HG03565 (cell line): Measurements from ENCODE around the gene P4HB.

ENCODE experiments used
- ATAC-seq: cut with Tn5 transposase; IDR thresholded peaks from one replicate; pipeline ENCODE4 v1.9.1; 2021; ENCODE audit warnings: mild to moderate bottlenecking, moderate library complexity; ENCODE audit not compliant: unreplicated experiment

Gene P4HB

DNA sequence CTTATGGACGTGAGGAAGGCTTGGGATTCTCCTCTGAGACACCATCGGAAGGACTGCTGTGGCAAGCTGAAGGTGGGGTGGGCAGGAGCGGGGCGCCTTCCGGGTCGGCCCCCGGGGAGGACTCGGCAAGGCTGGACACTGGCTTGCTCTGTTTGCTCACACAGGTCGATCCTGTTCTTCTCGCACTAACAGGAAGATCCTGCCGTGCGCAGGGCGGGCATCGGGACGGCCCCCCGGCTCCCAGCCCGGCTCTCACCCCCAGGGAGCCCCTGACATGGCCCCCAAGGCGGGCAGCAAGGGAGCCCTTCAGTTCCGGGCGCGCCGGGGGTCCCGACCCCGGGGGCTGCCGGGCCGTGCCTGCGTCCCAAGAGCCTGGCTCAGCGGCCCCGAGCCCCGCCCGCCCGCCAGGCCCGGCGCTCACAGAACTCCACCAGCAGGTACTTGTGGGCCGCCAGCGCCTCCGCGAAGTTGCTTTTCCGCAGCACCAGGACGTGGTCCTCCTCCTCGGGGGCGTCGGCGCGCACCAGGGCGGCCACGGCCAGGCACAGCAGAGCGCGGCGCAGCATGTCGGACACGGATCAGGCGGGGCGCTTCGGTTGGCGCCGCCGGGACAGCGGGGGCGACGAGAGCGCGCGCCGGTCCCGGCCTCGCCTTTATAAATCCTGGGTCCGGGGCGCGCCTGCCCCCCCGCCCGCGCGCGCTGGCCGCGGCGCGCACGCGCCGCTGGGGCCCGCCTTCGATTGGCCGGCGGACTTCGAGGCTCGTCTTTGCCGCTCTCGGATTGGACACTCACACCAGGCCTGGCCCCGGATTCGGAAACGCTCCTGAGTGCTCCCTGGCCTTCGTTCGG, at the start of gene P4HB:
Gene P4HB, minus strand, starts transcription at position 630 of the 850 bp plus-strand sequence. Its CDS starts 64 bp downstream, at position 566.
- ATAC-seq, result no peak

DNA sequence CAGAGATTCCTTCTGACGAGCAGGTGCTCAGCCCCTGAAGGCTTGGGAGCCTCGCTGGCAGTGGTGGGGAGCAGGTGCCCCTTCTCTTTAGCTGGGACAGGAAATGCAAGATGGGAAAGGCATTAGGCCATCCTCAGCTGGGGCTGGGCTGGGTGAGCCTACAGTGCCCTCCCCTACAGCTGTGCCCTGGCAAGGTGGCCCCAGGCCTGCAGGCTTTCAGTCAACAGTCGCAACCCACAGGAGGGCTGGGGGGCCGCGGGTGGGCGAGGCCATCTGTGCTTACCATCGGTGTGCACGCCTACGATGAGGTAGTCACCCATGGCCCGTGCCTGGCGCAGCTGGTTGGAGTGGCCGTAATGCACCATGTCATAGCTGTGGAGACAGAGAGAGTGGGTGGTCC, 48.9 kb upstream of the P4HB start:
- no peak for ATAC-seq

DNA sequence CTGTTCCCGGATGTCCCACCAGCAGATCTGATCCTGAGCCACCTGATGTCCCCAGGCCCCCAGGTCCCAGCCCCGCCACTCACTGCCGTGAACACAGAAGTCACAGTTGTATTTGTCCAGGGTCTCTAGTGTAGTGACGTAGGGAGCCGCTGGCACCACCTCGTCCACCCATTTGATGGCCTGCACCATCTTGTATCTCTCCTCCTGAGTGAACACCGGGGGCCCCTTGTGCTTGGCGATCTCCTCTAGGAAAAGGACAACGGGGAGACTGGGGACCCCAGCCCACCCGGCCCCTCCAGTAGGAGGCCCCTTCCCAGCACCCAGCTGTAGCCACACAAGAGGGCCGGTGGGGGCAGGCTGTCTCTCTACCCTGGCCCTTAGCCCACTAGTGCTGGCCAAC, 48.5 kb upstream of the P4HB start:
- ATAC-seq, result no peak

DNA sequence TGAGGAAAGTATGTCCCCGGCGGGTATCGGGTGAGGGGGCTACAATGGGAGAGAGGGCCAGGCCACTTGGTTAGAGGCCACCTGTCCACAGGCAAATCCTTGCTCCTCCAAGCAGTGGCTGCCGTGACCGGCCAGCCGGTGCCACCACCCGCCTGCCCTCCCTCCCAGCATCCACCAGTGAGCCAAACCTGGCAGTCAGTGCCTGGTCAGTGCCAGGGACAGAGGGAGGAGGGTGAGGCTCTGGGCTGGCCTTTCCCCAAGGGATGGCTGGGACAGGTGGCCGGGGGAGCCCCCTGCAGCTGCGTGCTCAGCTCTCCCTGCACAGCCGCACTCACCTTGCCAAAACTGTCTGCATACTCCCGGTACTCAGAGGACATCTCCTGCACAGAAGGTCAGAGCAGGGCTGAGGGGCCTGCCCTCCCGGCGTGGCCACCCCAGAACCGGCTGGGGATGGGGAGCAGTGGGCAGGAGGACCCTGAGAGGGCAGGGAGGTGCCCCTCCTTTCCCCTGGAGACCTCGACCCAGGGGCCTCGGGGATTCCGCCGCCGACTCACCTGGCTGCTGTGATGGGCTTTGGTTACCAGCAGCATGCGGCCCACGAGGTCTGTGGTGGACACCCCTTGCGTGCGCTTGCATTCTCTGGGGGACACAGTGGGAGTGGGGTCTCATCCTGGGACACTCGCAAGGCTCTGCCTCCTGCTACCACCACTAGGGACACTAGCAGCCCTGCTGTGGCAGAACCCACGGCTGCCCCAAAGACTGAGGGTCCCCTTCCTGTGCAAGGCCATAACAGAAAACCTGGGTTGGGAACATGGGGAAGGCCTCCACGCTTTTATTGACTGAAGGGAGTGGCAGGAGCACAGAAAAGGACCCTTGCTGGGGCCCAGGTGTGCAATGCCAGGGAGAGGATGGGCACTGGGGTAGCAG, 47.1 kb upstream of the P4HB start:
- ATAC-seq, result no peak

DNA sequence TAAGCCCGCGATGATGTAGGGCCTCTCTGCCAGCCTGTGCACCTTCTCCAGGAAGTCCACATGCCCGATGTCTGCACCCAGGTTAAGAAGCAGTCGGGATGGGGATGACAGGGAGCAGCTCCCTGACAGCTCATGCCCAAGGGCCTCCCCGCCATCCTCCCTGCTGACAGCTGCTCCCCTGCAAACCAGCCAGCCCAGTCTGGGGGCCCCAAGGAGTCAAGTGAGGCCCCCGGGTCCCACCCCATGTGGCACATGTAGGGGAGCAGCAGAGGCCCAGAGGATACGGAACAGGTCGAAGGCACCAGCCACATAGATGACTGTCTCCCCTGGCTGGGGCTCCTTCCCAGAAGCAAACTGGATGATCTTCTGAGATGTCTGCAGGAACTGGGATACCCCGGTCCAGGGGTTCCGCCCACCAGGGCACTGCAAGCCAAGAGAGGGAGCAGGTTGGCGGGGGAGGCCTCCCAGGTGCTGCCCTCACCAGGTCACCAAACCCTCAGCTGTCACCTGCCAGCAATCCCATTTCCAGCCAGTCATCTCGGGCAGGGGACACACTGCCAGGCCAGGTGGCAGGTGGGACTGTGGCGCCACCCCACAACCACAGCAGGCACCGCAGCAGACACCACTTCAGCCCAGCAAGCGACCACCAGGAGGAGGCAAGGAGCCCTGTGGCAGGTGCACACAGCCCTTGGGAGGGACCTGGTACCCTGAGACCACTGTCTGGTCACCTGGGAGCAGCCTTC, 46.3 kb upstream of the P4HB start:
- no peak for ATAC-seq

DNA sequence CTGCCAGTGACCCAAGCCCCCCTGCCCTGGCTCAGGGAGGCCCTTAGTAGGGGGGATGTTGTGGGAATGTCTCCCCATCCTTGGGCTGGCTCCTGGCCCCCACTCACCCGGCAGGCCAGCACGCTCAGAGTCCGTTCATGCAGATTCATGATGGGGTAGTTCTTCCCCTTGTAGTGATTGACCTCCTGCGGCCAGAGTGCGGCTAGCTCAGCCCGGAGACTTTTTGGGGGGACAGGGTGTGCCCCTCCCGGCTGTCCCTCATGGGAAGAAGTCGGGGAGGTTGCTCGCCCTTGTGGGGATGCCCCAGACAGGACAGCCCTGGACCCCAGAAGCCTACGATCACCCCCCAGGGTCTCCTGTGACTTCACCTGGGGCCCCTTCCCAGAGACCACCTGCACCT, 45.7 kb upstream of the P4HB start:
- ATAC-seq, result no peak

DNA sequence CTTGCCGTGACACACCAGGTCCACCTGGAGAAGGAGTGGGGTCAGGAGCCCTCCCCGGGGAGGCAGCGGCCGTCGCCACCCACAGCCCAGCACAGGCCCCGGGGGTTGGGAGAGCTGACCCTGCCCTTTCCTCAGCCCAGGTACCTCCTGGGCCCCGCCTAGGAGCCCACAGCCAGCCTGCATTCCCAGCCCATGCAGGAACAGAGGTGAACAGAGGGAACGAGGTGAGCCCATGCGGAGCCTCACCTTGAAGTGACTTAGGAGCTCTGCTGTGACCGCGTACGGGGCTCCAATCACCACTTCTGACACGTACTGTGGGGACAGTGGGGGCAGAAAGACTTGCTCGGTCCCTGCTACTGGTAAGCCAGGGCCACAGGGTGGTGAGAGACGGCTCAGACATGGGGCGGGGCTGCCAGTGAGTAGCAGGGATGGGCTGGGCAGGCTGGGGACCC, 45.1 kb upstream of the P4HB start:
- ATAC-seq, result no peak

DNA sequence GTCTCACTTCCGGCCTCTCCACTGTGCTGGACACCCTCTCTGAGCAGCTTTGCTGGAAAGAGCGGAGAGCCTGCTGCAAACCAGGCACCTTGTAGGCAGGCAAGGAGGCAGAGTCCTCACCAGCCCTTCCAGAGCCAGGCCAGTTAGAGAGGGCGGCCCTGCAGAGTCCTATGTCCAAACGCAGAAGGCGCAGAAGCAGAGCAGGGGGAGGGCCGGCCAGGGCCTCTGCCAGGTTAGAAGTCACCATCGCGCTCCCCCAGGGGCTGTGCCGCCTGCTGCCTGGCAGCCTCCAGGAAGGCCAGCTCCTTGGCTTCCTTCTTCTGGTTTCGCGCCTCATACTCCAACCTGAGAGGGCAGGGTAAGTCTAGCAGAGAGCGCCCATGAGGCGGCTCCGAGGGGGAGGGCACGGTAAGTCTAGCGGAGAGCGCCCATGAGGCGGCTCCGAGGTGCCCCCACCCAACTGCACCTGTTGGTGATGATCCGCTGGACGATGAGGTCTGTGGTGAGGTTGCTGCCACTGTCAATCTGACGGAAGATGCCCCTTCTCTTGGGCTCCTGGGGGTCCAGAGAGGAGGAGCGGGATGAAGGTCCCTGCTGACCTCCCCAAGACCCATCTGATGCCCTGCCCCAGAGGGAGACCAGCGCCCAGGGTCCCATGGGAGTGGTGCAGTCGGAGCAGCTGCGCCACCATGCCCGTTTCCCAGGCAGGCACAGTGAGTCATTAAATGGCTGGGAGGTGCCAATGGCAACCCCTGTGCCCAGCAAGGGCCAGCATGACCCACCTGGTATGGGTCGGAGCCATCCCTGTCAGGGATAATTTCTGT, 44.5 kb upstream of the P4HB start:
- no peak for ATAC-seq

DNA sequence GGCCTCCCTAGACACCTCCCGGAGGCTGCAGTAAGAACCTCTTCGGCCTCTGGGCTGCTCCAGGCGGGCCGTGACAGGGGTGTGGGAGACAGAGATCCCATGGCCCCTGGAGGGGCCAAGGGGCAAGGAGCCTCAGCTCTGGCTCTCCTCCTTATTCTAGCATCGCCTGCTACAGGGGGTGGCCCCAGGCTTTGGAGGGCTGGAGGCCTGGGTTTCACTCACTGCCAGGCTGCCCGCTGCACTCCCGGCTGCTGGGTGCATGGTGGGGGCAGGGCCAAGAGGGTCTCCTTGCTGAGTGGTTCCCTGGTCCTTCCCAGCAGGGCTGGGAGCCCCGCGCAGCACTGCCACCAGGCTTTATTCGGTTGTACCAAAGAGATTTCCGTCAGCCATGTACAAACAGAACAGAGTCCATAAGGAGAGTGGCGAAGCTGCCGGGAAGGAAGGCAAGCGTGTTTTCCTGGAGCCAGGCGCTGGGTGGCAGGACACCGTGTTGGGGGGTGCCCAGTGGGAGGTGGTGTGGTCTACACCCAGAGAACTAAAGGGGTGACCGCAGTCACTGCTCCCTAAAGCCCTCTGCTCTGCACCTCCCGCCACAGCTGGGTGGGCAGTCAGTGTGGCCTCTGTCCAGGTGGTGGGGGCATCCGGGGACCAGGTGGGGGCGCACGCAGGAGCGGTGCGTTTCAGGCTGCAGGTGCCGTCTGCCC, 43.7 kb upstream of the P4HB start:
- no peak for ATAC-seq

DNA sequence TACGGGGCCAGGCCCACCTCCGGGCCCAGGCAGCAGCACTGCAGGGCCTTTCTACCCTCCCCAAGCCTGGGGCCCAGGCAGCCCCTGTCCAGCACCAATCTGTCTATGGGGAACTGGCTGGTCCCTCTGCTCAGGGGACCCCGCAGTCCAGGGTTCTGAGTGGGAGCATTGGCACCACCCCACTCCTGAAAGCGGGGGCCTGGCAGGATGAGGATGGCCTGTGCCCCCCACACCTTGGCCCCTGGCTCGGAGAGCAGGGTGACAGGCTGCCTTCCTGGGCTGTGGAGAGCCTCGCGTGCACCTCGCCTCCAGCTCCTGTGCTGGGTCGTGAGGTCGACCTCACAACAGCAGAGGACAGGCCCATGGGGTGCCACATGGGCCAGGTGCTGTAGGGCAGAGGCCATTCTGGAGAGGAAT, 43.1 kb upstream of the P4HB start:
- ATAC-seq, result no peak

DNA sequence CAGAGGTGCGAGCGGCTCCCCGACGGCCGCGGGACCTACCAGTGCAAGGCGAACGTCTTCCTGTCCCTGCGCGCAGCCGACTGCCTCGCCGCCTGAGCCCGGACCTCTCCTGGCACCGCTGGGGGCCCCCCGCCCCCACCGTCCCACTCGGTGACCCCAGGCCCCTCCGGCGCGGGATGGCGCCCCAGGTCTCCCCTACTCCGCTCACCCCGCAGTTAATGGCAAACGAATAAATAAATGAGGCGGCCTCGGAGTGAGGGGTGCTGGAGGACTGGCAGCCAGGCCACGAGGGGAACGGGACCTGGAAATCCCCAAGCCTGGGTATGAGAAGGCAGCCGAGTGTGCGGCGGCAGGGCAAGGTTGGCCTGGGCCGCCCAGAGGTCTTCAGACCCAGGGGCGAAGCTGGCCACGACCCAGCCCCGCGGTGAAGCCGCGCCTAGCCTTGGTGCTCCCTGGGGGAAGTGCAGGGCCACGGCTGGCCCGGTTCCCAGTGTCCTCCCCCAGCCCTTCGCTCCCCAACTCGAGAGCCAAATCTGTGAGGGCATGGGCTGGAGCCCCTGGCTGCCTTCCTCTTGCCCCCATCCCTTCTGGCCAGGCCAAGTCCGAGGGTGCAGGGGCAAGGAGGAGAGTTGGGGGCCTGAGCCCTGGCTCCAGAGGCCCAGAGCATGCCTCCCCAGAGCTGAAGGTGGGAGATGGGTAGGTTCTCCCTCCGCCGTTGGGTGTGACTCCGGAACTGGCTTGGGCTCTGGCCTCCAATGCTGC, 42.5 kb upstream of the P4HB start:
- ATAC-seq, result no peak

DNA sequence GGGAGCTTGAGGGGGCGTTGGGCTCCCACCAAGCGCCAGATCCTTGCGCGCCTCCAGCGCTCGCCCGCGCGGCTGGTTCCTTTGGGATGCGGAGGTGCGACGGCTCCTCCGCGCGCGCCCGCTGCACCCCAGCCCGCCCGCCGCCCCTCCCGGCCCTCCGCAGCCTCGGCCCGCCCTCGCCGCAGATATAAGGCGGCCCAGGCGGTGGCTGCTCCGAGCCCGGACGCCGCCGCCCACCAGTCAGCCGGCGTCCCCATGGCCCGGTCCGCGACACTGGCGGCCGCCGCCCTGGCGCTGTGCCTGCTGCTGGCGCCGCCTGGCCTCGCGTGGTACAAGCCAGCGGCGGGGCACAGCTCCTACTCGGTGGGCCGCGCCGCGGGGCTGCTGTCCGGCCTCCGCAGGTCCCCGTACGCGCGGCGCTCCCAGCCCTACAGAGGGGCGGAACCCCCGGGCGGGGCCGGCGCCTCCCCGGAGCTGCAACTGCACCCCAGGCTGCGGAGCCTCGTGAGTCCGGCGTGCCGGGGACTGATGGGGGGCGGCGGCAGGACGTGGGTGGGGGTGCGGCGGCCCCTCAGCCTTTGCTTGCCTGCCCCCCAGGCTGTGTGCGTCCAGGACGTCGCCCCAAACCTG, 41.8 kb upstream of the P4HB start, which contains the start of gene NPB:
Gene NPB, plus strand, starts transcription at position 216 of the 630 bp plus-strand sequence. Its CDS starts 40 bp downstream, at position 256.
- no peak for ATAC-seq

DNA sequence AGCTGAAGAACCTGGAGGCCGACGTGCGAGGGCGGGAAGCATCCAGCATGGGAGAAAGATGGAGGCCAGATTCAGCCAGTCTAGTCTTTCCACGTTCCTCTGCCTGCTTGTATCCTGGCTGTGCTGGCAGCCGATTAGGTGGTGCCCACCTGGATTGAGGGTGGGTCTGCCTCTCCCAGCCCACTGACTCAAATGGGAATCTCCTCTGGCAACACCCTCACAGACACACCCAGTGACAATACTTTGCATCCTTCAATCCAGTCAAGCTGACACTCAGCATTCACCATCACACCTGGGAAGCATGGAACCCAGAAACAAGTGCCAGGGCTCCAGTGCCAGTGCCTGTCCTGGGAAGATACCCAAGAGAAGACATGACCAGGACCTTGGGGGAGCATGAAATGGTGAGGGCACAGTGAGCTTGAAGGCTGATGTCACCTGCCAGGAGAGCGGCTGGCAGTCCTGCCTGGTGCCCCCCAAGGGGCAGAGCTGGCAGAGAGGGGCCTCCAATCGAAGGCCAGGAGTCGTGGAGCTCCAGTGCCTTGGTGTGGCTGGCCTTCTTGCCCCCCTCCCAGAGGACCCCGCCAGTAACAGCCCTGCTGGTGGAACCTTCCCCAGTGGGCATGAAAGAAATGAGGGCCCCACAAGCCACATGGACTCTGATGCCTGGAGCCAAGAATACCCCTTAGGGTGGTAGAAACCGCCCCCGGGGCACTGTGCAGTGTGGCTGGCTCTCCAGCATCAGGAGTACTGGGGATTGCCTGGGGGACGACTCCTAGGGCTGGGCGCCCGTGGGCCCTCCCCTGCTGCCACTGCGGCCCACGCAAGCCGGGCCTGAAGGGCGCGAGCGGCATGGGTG, 41.1 kb upstream of the P4HB start:
- ATAC-seq, result no peak

DNA sequence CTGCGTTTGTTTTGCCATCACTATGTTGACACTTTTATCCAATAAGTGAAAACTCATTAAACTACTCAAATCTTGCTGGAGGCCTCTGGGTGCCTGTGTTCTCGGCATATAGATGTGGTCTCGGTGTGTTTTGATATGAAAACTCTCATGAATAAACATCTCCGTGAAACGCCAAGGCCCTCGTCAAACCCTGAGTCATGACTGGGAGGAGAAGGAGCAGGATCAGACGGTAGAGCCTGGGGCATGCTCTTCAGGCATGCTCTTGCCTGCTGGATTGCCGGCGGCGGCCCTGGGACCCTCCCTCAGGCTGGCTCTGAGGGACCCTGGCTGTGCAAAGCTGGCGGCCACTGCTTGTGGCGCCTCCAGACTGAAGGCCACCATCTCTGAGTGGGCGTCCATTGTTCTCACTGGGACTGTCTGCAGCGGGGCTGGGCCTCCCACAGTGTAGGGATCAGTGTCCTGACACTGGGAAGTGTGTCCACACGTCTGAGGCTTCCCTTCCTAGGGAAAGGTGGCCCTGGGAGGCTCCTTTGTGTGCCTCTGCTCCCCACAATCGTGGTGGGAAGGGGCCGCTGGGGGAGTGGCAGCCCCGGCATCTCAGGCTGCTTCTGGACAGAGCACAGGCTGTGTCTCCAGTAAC, 40.0 kb upstream of the P4HB start:
- ATAC-seq, result no peak

DNA sequence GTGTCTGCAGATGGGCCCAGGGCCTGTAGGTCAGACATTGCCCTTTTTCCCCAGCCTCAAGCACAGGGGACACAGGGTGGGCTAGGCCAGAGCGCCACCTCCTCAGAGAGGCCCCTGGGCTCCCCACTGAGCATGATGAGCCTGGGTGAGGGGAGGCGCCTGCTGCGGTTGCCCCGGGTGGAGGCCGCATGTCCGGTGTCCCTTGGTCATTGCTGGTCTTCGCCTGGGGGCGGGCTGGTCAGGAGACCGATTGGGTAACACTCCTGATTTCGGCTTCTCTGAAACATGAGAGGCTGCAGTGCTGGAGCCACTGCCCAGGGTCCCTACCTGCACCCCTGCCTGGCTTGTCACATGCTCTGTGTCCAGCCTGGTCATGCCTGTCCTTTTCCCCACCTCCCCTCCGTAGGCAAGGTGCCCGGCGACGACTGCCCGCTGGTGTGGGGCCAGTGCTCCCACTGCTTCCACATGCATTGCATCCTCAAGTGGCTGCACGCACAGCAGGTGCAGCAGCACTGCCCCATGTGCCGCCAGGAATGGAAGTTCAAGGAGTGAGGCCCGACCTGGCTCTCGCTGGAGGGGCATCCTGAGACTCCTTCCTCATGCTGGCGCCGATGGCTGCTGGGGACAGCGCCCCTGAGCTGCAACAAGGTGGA, 39.3 kb upstream of the P4HB start:
- ATAC-seq, result no peak

DNA sequence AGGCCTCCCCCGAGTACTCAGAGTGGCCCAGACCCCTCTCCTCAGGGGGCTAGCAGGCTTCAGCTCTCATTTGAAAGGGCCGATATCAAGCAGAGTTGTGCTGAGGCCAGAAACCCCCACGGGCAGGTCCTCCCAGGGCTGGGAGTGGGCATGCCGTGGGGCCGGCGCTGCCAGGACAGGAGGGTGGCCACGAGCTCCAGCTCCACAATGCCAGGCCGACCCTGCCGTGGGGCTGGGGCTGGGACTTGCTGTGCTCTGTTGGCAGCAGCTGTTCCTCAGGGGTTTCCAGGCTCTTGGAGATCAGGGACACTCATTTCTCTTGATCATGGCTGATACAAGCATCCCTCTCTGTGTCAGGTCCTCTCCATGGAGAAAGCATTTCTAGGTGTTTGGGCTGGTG, 38.5 kb upstream of the P4HB start:
- no peak for ATAC-seq
